A549 (cell line): ENCODE results near the gene CAPN11.

Experiments
- BCL3 ChIP-seq: fragments of >200 bp; sonication (Bioruptor Twin); formaldehyde crosslinking; IDR thresholded peaks from 3 replicates; pipeline ENCODE4 v1.6.1; 2016
- CEBPB ChIP-seq, 2 experiments: fragments of >200 bp in 1 of 2; sonication (Bioruptor Twin) in 1 of 2; formaldehyde crosslinking in 1 of 2; IDR thresholded peaks; 2 replicates each; pipeline ENCODE4 v1.6.1; 2012 to 2016
- CHD2 ChIP-seq: fragments of 150-350 bp; IDR thresholded peaks from 2 replicates; pipeline ENCODE4 v1.6.1; 2014; ENCODE audit warnings: low read length; ENCODE audit not compliant: partially characterized antibody
- CTCF ChIP-seq: fragments of >200 bp; sonication (Bioruptor Twin); formaldehyde crosslinking; IDR thresholded peaks from 3 replicates; pipeline ENCODE4 v1.5.1; 2016
- ELK1 ChIP-seq: fragments of 150-350 bp; IDR thresholded peaks from 2 replicates; pipeline ENCODE4 v1.6.1; 2014; ENCODE audit warnings: low read depth, mild to moderate bottlenecking, low read length
- HOXA7 ChIP-seq: fragments of 250-450 bp; sonication (Bioruptor Pico); IDR thresholded peaks from 2 replicates; pipeline ENCODE4 v1.5.0; 2020; ENCODE audit warnings: mild to moderate bottlenecking, moderate library complexity
- KDM1A ChIP-seq: fragments of 200-600 bp; sonication (generic); IDR thresholded peaks from 2 replicates; pipeline ENCODE4 v1.6.1; 2016; ENCODE audit warnings: low read depth, mild to moderate bottlenecking
- MAFK ChIP-seq: fragments of 450-650 bp; IDR thresholded peaks from 2 replicates; pipeline ENCODE4 v1.6.1; 2014; ENCODE audit not compliant: partially characterized antibody
- MYC ChIP-seq: IDR thresholded peaks from 2 replicates; pipeline ENCODE4 v1.6.1; 2012; ENCODE audit warnings: mild to moderate bottlenecking, inconsistent platforms, low read length, improper control_type of control experiment, borderline replicate concordance
- NFE2L2 ChIP-seq: fragments of 150-350 bp; conservative IDR thresholded peaks from 2 replicates; pipeline ENCODE4 v1.6.1; 2014; ENCODE audit warnings: low read length
- POLR2A ChIP-seq: IDR thresholded peaks from 2 replicates; pipeline ENCODE4 v1.6.1; 2012; ENCODE audit warnings: mild to moderate bottlenecking, low read length
- ZFP36 ChIP-seq: fragments of 450-650 bp; IDR thresholded peaks from 2 replicates; pipeline ENCODE4 v1.6.1; 2014; ENCODE audit warnings: borderline replicate concordance; ENCODE audit not compliant: partially characterized antibody
- TF ChIP-seq, protein P1 (sequence below): fragments of 200-600 bp; sonication (generic); IDR thresholded peaks from 2 replicates; pipeline ENCODE4 v1.6.1; 2016; ENCODE audit warnings: antibody characterized with exemption, mild to moderate bottlenecking, moderate library complexity

DNA sequence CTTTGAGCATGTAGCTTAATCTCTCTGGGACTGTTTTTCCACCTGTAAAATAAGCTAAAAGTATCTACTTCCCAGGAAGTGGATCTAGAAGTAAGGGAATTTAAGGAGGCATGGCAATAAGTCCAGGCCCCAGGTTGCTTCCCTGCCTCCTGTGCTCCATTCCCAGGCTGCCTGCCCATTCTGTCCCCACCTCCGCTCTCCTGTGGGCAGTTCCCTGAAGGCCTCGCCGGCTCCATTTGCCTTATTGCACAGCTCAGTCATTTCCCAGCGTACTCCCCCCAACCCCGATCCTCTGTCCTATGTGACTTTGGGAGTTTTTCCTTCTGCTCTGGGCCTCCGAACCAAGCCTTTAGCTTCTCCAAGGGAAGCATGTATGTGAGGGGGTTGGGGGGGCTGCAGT lies 69.4 kb downstream of the CAPN11 start:
- TF ChIP-seq CEBPB (IDR thresholded peaks at IDR 0.05) (no peak), CTCF (no peak), HOXA7 (CRISPR knock-in tag) (no peak), MAFK (no peak), CHD2 (no peak), BCL3 (no peak), POLR2A (no peak), NFE2L2 (no peak), MYC (no peak), KDM1A (no peak), ZFP36 (no peak), ELK1 (no peak)
- TF ChIP-seq, protein P1, sequence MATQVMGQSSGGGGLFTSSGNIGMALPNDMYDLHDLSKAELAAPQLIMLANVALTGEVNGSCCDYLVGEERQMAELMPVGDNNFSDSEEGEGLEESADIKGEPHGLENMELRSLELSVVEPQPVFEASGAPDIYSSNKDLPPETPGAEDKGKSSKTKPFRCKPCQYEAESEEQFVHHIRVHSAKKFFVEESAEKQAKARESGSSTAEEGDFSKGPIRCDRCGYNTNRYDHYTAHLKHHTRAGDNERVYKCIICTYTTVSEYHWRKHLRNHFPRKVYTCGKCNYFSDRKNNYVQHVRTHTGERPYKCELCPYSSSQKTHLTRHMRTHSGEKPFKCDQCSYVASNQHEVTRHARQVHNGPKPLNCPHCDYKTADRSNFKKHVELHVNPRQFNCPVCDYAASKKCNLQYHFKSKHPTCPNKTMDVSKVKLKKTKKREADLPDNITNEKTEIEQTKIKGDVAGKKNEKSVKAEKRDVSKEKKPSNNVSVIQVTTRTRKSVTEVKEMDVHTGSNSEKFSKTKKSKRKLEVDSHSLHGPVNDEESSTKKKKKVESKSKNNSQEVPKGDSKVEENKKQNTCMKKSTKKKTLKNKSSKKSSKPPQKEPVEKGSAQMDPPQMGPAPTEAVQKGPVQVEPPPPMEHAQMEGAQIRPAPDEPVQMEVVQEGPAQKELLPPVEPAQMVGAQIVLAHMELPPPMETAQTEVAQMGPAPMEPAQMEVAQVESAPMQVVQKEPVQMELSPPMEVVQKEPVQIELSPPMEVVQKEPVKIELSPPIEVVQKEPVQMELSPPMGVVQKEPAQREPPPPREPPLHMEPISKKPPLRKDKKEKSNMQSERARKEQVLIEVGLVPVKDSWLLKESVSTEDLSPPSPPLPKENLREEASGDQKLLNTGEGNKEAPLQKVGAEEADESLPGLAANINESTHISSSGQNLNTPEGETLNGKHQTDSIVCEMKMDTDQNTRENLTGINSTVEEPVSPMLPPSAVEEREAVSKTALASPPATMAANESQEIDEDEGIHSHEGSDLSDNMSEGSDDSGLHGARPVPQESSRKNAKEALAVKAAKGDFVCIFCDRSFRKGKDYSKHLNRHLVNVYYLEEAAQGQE = no peak
